ENCODE data around the gene SYNGR1.

SYNGR1 gene

GRCh38 chr22:39432361-39432811, 82.6 kb downstream of the SYNGR1 start:
- DNase-seq = no peak

- no peak for DNase-seq
Measured at GRCh38 chr22:39433476-39434242, 83.9 kb downstream of the SYNGR1 start.

DNA sequence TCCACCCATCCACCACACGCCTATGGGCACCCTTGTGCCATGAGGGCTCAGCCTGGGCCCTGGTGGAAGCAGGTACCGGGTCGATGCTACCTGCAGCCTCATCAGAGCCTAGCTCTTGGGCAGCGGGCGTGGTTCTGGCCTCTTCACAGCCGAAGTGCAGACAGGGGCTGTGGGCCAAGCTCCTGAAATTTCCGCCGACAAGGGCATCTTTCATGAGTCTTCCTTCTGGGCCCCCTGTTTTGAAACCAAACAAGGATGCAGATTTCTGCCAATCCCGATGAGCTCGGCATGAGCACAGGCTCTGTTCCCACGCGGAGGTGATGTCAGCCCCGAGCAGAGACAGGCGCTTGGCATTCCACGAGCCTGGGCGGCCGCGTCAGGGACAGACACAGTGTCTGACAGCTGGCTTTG, 84.5 kb downstream of the SYNGR1 start:
- DNase-seq = no peak

DNA sequence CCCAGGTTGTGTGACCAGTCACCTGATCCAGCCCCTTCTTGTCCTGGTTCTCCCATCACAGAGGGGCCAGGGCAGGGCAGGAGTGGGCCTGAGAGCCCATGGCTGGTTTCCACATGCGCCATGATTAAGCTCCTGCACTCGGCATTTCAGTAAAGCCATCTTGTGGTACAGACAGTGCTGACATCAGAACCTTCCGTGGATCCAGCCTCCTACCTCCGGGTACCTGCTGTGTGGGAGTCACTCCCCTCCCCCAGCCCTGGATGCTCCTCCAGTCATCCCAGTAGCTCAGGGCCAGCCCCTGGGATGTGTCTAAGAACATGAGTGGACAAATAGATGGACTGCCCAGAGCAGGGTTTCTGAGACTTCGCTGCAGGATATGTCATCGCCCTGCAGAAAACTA, 84.9 kb downstream of the SYNGR1 start:
- DNase-seq = no peak

All from activated T-cell treated with anti-CD3 and anti-CD28 coated beads, Interleukin-2, amount 50 U/mL, for 1 hour (primary cell).